OCI-LY1 (cell line): ENCODE data around the gene KCNK17.

Source experiments
- H2AFZ ChIP-seq: fragments of 200-600 bp; sonication (generic), shearing (Covaris generic); 2 replicates; pipeline ENCODE4 v1.6.0; 2014; ENCODE audit warnings: antibody characterized with exemption, mild to moderate bottlenecking, low read length
- H3F3A ChIP-seq: fragments of 200-600 bp; sonication (generic), shearing (Covaris generic); 2 replicates; pipeline ENCODE4 v1.6.0; 2014; ENCODE audit warnings: mild to moderate bottlenecking, antibody characterized with exemption, low read length, moderate library complexity; ENCODE audit not compliant: insufficient read depth
- H3K27ac ChIP-seq: fragments of 200-600 bp; sonication (generic); 2 replicates; pipeline ENCODE4 v1.5.1; 2014; ENCODE audit warnings: low read length, mixed run types, mild to moderate bottlenecking, low read depth; ENCODE audit not compliant: poor library complexity, severe bottlenecking
- H3K27me3 ChIP-seq: fragments of 200-600 bp; sonication (generic); 2 replicates; pipeline ENCODE4 v1.6.0; 2014; ENCODE audit warnings: antibody characterized with exemption, mild to moderate bottlenecking, low read length, moderate library complexity; ENCODE audit not compliant: insufficient read depth
- H3K36me3 ChIP-seq: fragments of 200-600 bp; sonication (generic); 2 replicates; pipeline ENCODE4 v1.6.1; 2014; ENCODE audit warnings: mild to moderate bottlenecking, antibody characterized with exemption, low read length, moderate library complexity, mixed read lengths; ENCODE audit not compliant: insufficient read depth
- H3K4me1 ChIP-seq: fragments of 200-600 bp; sonication (generic); 2 replicates; pipeline ENCODE4 v1.5.1; 2014; ENCODE audit warnings: mild to moderate bottlenecking, low read length, moderate library complexity; ENCODE audit not compliant: insufficient read depth, severe bottlenecking
- H3K4me2 ChIP-seq: fragments of 200-600 bp; sonication (generic), shearing (Covaris generic); 2 replicates; pipeline ENCODE4 v1.6.1; 2014; ENCODE audit warnings: low read length
- H3K4me3 ChIP-seq: fragments of 200-600 bp; sonication (generic); 2 replicates; pipeline ENCODE4 v1.5.1; 2014; ENCODE audit warnings: low read length, low read depth, mild to moderate bottlenecking, mixed read lengths; ENCODE audit not compliant: poor library complexity, severe bottlenecking
- H3K79me2 ChIP-seq: fragments of 200-600 bp; shearing (Covaris generic); 2 replicates; pipeline ENCODE4 v1.6.1; 2016; ENCODE audit warnings: mixed run types, low read length, mixed read lengths; ENCODE audit not compliant: insufficient read depth
- H3K9ac ChIP-seq: fragments of 200-600 bp; sonication (generic), shearing (Covaris generic); 2 replicates; pipeline ENCODE4 v1.6.1; 2014; ENCODE audit warnings: mild to moderate bottlenecking, low read length, mixed read lengths
- H3K9me2 ChIP-seq: fragments of 200-600 bp; sonication (generic), shearing (Covaris generic); 2 replicates; pipeline ENCODE4 v1.6.1; 2014; ENCODE audit warnings: low read depth, mild to moderate bottlenecking, low read length, mixed read lengths
- H3K9me3 ChIP-seq: fragments of 200-600 bp; shearing (Covaris generic); 2 replicates; pipeline ENCODE4 v1.6.1; 2014; ENCODE audit warnings: low read length, mixed read lengths
- H4K20me1 ChIP-seq: fragments of 200-600 bp; sonication (generic), shearing (Covaris generic); 2 replicates; pipeline ENCODE4 v1.6.0; 2016; ENCODE audit warnings: mild to moderate bottlenecking, low read length; ENCODE audit not compliant: insufficient read depth
- CTCF ChIP-seq: fragments of 200-600 bp; sonication (generic), shearing (Covaris generic); IDR thresholded peaks from 2 replicates; pipeline ENCODE4 v1.5.1; 2017; ENCODE audit warnings: mild to moderate bottlenecking, antibody characterized with exemption, low read length, moderate library complexity, mixed read lengths
- EZH2 ChIP-seq: fragments of 200-600 bp; sonication (generic), shearing (Covaris generic); IDR thresholded peaks from 2 replicates; pipeline ENCODE4 v1.8.0; 2017; ENCODE audit warnings: borderline replicate concordance, mixed run types, mild to moderate bottlenecking, antibody characterized with exemption, low read length, moderate library complexity, mixed read lengths

The KCNK17 gene

DNA sequence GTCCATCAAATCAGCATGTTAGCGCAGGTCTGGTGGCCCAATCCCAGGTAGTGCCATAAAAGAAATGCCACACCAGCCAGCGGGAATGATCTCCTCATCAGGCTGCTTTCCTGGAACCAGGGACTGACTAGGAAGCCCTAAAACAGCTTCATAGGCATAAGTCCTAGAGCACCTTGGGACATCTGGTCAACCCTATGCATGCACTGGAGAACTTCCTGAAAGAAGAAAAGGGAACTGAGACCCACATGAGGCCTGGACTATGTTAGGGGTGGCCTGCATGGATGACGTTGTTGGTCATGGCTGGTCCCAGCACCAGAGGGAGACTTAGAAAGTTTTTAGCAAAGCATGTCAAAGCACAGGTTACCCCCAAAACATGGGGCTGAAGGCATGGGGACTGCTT is 15.8 kb upstream of the KCNK17 start:
- no peaks in the 10 kb centered on the region for H3K9me2 ChIP-seq
- H3K36me3 ChIP-seq = no peaks in the 10 kb centered on the region
- H3F3A ChIP-seq = no peaks in the 10 kb centered on the region
- H2AFZ ChIP-seq = no peak overlapping the region
- H3K79me2 ChIP-seq = no peaks in the 10 kb centered on the region
- H3K27ac ChIP-seq = no peak overlapping the region
- H3K4me3 ChIP-seq = no peak overlapping the region
- TF ChIP-seq EZH2 (no peak), CTCF (no peak)
- no peak overlapping the region for H3K4me2 ChIP-seq
- H3K9me3 ChIP-seq = no peaks in the 10 kb centered on the region
- no peaks in the 10 kb centered on the region for H3K4me1 ChIP-seq
- no peak overlapping the region for H3K9ac ChIP-seq
- no peaks in the 10 kb centered on the region for H3K27me3 ChIP-seq
- H4K20me1 ChIP-seq = no peaks in the 10 kb centered on the region

DNA sequence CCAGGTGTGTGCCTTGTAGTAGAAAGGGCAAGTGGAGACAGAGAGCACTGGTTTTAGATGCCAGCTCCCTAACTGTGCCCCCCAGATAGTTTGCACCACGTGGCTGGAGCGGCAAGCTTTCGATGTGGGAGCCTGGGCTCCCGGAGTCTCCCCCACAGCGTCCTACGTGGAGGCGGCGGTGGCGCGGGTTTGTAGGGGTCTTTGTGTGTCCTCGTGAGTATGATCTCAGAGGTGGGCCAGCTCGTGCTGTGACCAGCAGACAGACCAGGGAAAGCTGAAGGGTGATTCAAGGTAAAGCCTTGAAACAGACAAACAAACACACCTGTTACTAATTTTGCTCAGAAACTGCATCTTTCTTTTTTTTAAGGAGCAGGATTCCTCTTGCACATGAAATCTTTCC is 13.8 kb upstream of the KCNK17 start:
- H3K36me3 ChIP-seq = no peaks in the 10 kb centered on the region
- H3K4me2 ChIP-seq = no peak overlapping the region
- H3K79me2 ChIP-seq = no peaks in the 10 kb centered on the region
- no peaks in the 10 kb centered on the region for H4K20me1 ChIP-seq
- no peaks in the 10 kb centered on the region for H3K9me3 ChIP-seq
- H3K9ac ChIP-seq = no peak overlapping the region
- H3K4me1 ChIP-seq = no peaks in the 10 kb centered on the region
- no peak for TF ChIP-seq CTCF
- no peak for TF ChIP-seq EZH2
- H2AFZ ChIP-seq = no peak overlapping the region
- no peaks in the 10 kb centered on the region for H3F3A ChIP-seq
- no peak overlapping the region for H3K27ac ChIP-seq
- H3K27me3 ChIP-seq = no peaks in the 10 kb centered on the region
- no peak overlapping the region for H3K4me3 ChIP-seq
- H3K9me2 ChIP-seq = no peaks in the 10 kb centered on the region

DNA sequence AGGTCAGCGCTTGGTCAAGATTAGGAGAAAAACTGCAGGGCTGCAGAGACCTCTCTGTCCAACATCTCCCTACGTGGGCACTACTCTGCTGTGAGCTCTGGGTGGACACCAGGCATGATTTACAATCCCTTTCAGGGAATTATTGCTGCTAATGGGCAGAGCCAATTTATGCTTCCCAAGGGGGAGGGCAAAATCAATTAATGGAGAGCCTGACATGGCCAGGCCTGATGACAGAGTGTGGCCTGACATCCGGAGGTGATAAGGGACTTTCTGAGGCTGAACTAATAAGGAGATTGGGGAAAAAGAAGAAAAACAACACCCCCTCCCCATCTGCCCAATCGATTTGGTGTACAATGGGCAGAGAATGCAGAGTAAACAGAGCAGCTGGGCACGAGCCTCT is 13.3 kb upstream of the KCNK17 start:
- H2AFZ ChIP-seq = no peak overlapping the region
- H3K9me3 ChIP-seq = no peaks in the 10 kb centered on the region
- TF ChIP-seq CTCF = no peak
- TF ChIP-seq EZH2 = no peak
- H3K9ac ChIP-seq = no peak overlapping the region
- H3K4me1 ChIP-seq = no peaks in the 10 kb centered on the region
- no peaks in the 10 kb centered on the region for H3K79me2 ChIP-seq
- no peaks in the 10 kb centered on the region for H3K36me3 ChIP-seq
- H3K9me2 ChIP-seq = no peaks in the 10 kb centered on the region
- no peaks in the 10 kb centered on the region for H4K20me1 ChIP-seq
- no peaks in the 10 kb centered on the region for H3F3A ChIP-seq
- H3K4me2 ChIP-seq = no peak overlapping the region
- no peaks in the 10 kb centered on the region for H3K27me3 ChIP-seq
- no peak overlapping the region for H3K27ac ChIP-seq
- no peak overlapping the region for H3K4me3 ChIP-seq
